Measurements from ENCODE around the gene RBBP5.
"Not testable (repeated sequence)": the region's sequence is repeated elsewhere in the genome, so short reads cannot be mapped to it uniquely, and the experiment has no call there.

RBBP5 gene

DNA sequence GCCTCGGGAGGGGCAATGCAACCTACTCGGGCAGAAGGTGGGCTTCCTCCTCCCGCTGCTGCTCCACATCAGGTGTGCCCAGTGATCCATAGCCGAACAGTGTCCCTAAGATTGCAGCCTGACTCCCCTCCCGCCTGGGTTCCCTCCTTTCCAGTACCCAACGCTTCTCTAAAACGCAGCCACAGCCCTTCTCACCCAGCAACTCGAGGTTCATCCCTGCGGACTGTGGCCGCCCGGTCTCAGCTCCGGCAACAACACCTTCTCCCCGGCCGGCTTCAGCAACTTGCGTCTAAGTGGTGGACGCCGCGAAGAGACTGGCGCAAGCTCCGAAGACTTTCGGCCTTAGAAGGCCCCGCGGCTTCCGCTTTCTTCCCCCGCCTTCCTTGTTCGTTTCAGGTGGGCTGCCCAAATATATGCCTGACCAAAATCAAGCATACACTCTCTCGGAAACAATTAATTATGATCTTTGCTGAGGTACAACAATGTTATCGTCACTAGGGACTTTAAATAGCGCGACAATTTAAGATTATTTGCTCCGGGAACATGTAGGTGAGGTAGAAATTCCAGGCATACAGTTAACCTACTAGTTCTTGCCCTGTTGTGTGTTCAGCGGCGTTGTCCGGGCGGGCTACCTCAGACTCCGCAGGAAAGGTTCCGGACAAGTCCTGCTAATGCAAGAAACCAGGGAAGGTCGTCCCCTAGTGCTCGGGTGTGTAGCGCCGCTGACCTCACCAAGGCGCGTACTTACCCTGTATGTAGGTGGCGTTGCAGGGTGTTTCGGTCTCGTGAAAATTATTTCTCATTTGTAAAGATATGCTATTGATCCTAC is at the start of gene RBBP5:
Gene RBBP5 (minus strand): TSS at position 319 of the 829 bp plus-strand sequence. CDS start 105 bp downstream, at position 214.
- peak within 1 kb of the TSS; percentile 94 for H3K9ac ChIP-seq (ENCODE audit: low read depth, low read length)
- peaks cover 4% of the 10 kb centered on the region; the same call in 1 of the 2 replicates for H3K4me1 ChIP-seq (ENCODE audit: control insufficient read depth, insufficient read depth, low read length)
- no peaks in the 10 kb centered on the region for H3K9me3 ChIP-seq (ENCODE audit: control insufficient read depth, insufficient read depth, low read length)
- H3K27me3 ChIP-seq (ENCODE audit: control insufficient read depth, insufficient read depth, low read length): no peaks in the 10 kb centered on the region
- H3K36me3 ChIP-seq (ENCODE audit: control insufficient read depth, insufficient read depth, low read length): peaks cover 15% of the 10 kb centered on the region; the same call in 1 of the 2 replicates
- peak within 1 kb of the TSS; percentile 93 for H3K27ac ChIP-seq (ENCODE audit: low read depth, low read length)
- peak within 1 kb of the TSS; percentile 86 for H3K4me3 ChIP-seq (ENCODE audit: low read depth, low read length)

DNA sequence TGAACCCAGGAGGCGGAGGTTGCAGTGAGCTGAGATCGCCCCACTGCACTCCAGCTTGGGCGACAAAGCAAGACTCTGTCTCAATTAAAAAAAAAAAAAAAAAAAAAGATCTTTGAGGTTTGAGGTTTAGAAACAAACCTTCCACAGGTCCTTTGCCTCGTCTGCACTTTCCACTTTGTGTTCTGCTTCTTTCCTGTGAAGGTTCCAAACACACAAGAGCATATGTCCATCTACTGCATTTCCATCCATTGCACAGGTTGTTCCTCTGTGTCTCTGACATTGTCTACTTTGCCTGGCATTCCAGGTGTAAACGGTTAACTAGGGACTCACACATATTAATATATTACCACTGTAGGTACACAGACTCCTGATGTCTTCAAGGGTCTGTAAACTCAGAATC is 49.6 kb upstream of the RBBP5 start:
- H3K27ac ChIP-seq (ENCODE audit: low read depth, low read length): no peak overlapping the region
- no peak overlapping the region for H3K9ac ChIP-seq (ENCODE audit: low read depth, low read length)
- no peaks in the 10 kb centered on the region for H3K9me3 ChIP-seq (ENCODE audit: control insufficient read depth, insufficient read depth, low read length)
- peaks cover 28% of the 10 kb centered on the region for H3K36me3 ChIP-seq (ENCODE audit: control insufficient read depth, insufficient read depth, low read length)
- H3K4me3 ChIP-seq (ENCODE audit: low read depth, low read length): no peak overlapping the region
- H3K27me3 ChIP-seq (ENCODE audit: control insufficient read depth, insufficient read depth, low read length): no peaks in the 10 kb centered on the region
- H3K4me1 ChIP-seq (ENCODE audit: control insufficient read depth, insufficient read depth, low read length): no peaks in the 10 kb centered on the region

GRCh38 chr1:205170532-205171269 is 48.9 kb upstream of the RBBP5 start:
- H3K27me3 ChIP-seq (ENCODE audit: control insufficient read depth, insufficient read depth, low read length): no peaks in the 10 kb centered on the region
- H3K27ac ChIP-seq (ENCODE audit: low read depth, low read length): no peak overlapping the region
- no peak overlapping the region for H3K4me3 ChIP-seq (ENCODE audit: low read depth, low read length)
- no peaks in the 10 kb centered on the region for H3K9me3 ChIP-seq (ENCODE audit: control insufficient read depth, insufficient read depth, low read length)
- no peaks in the 10 kb centered on the region for H3K4me1 ChIP-seq (ENCODE audit: control insufficient read depth, insufficient read depth, low read length)
- H3K36me3 ChIP-seq (ENCODE audit: control insufficient read depth, insufficient read depth, low read length): peaks cover 26% of the 10 kb centered on the region
- H3K9ac ChIP-seq (ENCODE audit: low read depth, low read length): no peak overlapping the region

- Histone ChIP-seq H3K9me3 (ENCODE audit: control insufficient read depth, insufficient read depth, low read length) (no peaks in the 10 kb centered on the region), H3K36me3 (ENCODE audit: control insufficient read depth, insufficient read depth, low read length) (peaks cover 26% of the 10 kb centered on the region), H3K9ac (ENCODE audit: low read depth, low read length) (no peak overlapping the region), H3K27ac (ENCODE audit: low read depth, low read length) (no peak overlapping the region), H3K27me3 (ENCODE audit: control insufficient read depth, insufficient read depth, low read length) (no peaks in the 10 kb centered on the region), H3K4me3 (ENCODE audit: low read depth, low read length) (no peak overlapping the region), H3K4me1 (ENCODE audit: control insufficient read depth, insufficient read depth, low read length) (no peaks in the 10 kb centered on the region)
Measured at GRCh38 chr1:205169248-205169647, 47.5 kb upstream of the RBBP5 start.

GRCh38 chr1:205168291-205168690 is 46.5 kb upstream of the RBBP5 start:
- Histone ChIP-seq H3K9ac (ENCODE audit: low read depth, low read length) (no peak overlapping the region), H3K27ac (ENCODE audit: low read depth, low read length) (no peak overlapping the region), H3K9me3 (ENCODE audit: control insufficient read depth, insufficient read depth, low read length) (no peaks in the 10 kb centered on the region), H3K36me3 (ENCODE audit: control insufficient read depth, insufficient read depth, low read length) (peaks cover 34% of the 10 kb centered on the region), H3K4me3 (ENCODE audit: low read depth, low read length) (no peak overlapping the region), H3K4me1 (ENCODE audit: control insufficient read depth, insufficient read depth, low read length) (no peaks in the 10 kb centered on the region), H3K27me3 (ENCODE audit: control insufficient read depth, insufficient read depth, low read length) (no peaks in the 10 kb centered on the region)

GRCh38 chr1:205162301-205162700 is 40.5 kb upstream of the RBBP5 start:
- no peak overlapping the region for H3K4me3 ChIP-seq (ENCODE audit: low read depth, low read length)
- no peaks in the 10 kb centered on the region for H3K27me3 ChIP-seq (ENCODE audit: control insufficient read depth, insufficient read depth, low read length)
- H3K27ac ChIP-seq (ENCODE audit: low read depth, low read length): no peak overlapping the region
- H3K9me3 ChIP-seq (ENCODE audit: control insufficient read depth, insufficient read depth, low read length): no peaks in the 10 kb centered on the region
- peaks cover 66% of the 10 kb centered on the region for H3K36me3 ChIP-seq (ENCODE audit: control insufficient read depth, insufficient read depth, low read length)
- no peaks in the 10 kb centered on the region for H3K4me1 ChIP-seq (ENCODE audit: control insufficient read depth, insufficient read depth, low read length)
- H3K9ac ChIP-seq (ENCODE audit: low read depth, low read length): no peak overlapping the region

DNA sequence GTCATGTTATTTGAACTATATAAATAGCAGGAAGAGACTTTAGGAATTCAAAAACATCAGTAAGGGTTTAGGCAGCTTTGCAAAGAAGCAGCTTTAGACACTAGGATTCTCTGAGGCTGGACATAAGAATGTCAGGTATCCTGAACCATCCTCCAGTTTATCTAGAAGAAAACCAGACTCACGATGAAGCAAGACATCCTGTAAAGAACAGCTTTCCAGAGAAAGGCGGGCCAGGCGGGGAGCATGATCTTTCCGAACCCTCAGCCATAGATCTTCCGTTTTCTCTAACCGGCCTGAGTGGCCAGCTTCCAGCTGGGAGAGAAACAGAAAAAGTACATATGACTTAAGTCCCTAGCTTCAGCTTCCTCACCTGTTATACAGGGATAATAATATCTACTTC is 39.3 kb upstream of the RBBP5 start:
- Histone ChIP-seq H3K27ac (ENCODE audit: low read depth, low read length) (no peak overlapping the region), H3K4me1 (ENCODE audit: control insufficient read depth, insufficient read depth, low read length) (no peaks in the 10 kb centered on the region), H3K9ac (ENCODE audit: low read depth, low read length) (no peak overlapping the region), H3K9me3 (ENCODE audit: control insufficient read depth, insufficient read depth, low read length) (peaks cover 12% of the 10 kb centered on the region), H3K4me3 (ENCODE audit: low read depth, low read length) (no peak overlapping the region), H3K36me3 (ENCODE audit: control insufficient read depth, insufficient read depth, low read length) (peaks cover 74% of the 10 kb centered on the region), H3K27me3 (ENCODE audit: control insufficient read depth, insufficient read depth, low read length) (no peaks in the 10 kb centered on the region)

- H3K36me3 ChIP-seq (ENCODE audit: control insufficient read depth, insufficient read depth, low read length): peaks cover 83% of the 10 kb centered on the region
- H3K9ac ChIP-seq (ENCODE audit: low read depth, low read length): no peak overlapping the region
Measured at GRCh38 chr1:205158048-205158616, 36.4 kb upstream of the RBBP5 start.

GRCh38 chr1:205155665-205156377 is 34.0 kb upstream of the RBBP5 start:
- not testable (repeated sequence) for H3K4me3 ChIP-seq (ENCODE audit: low read depth, low read length); H3K27ac ChIP-seq (ENCODE audit: low read depth, low read length); H3K4me1 ChIP-seq (ENCODE audit: control insufficient read depth, insufficient read depth, low read length); H3K27me3 ChIP-seq (ENCODE audit: control insufficient read depth, insufficient read depth, low read length); H3K9ac ChIP-seq (ENCODE audit: low read depth, low read length)
- peaks cover 73% of the 10 kb centered on the region for H3K36me3 ChIP-seq (ENCODE audit: control insufficient read depth, insufficient read depth, low read length)
- H3K9me3 ChIP-seq (ENCODE audit: control insufficient read depth, insufficient read depth, low read length): peaks cover 16% of the 10 kb centered on the region

More at GRCh38 chr1:205158048-205158616, 36.4 kb upstream of the RBBP5 start:
- no peak overlapping the region for H3K27ac ChIP-seq (ENCODE audit: low read depth, low read length)
- no peaks in the 10 kb centered on the region for H3K27me3 ChIP-seq (ENCODE audit: control insufficient read depth, insufficient read depth, low read length)
- H3K9me3 ChIP-seq (ENCODE audit: control insufficient read depth, insufficient read depth, low read length): peaks cover 16% of the 10 kb centered on the region
- H3K4me1 ChIP-seq (ENCODE audit: control insufficient read depth, insufficient read depth, low read length): no peaks in the 10 kb centered on the region
- no peak overlapping the region for H3K4me3 ChIP-seq (ENCODE audit: low read depth, low read length)

- peaks cover 16% of the 10 kb centered on the region for H3K9me3 ChIP-seq (ENCODE audit: control insufficient read depth, insufficient read depth, low read length)
- H3K27me3 ChIP-seq (ENCODE audit: control insufficient read depth, insufficient read depth, low read length): no peaks in the 10 kb centered on the region
- H3K27ac ChIP-seq (ENCODE audit: low read depth, low read length): no peak overlapping the region
- no peak overlapping the region for H3K4me3 ChIP-seq (ENCODE audit: low read depth, low read length)
- no peak overlapping the region for H3K9ac ChIP-seq (ENCODE audit: low read depth, low read length)
- H3K36me3 ChIP-seq (ENCODE audit: control insufficient read depth, insufficient read depth, low read length): peaks cover 56% of the 10 kb centered on the region
- H3K4me1 ChIP-seq (ENCODE audit: control insufficient read depth, insufficient read depth, low read length): no peaks in the 10 kb centered on the region
Measured at GRCh38 chr1:205152505-205152904, 30.7 kb upstream of the RBBP5 start.

Data from HUES48 (cell line).